BJ (cell line): ENCODE measurements around the gene CPEB1. TPM values are rescaled to one million over a fixed set of nuclear protein-coding genes. Genes with fewer than 3 reads are reported as not detected.

Source experiments
- CTCF ChIA-PET: fragments of 350-600 bp; formaldehyde crosslinking; extraction: SDS; loops from one replicate; lab custom pipeline; 2021; ENCODE audit warnings: antibody characterized with exemption, inconsistent platforms; lab: Yijun Ruan, JAX
- POLR2A ChIA-PET: fragments of 300-600 bp; sonication (Branson Sonifier 250); formaldehyde crosslinking; extraction: SDS; loops from one replicate; lab custom pipeline; 2021; ENCODE audit warnings: antibody characterized with exemption; lab: Charles Lee
- DNase-seq: peaks from one replicate; pipeline ENCODE4 v3.0.0-alpha.2; 2011; ENCODE audit warnings: low read depth
- H3K27me3 ChIP-seq: 2 replicates; pipeline ENCODE4 v1.6.0; 2011; ENCODE audit warnings: low read length; ENCODE audit not compliant: control insufficient read depth, insufficient read depth
- H3K36me3 ChIP-seq: 2 replicates; pipeline ENCODE4 v1.5.1; 2011; ENCODE audit warnings: low read length; ENCODE audit not compliant: control insufficient read depth, insufficient read depth
- H3K4me3 ChIP-seq: 2 replicates; pipeline ENCODE4 v1.5.1; 2011; ENCODE audit warnings: low read depth, mild to moderate bottlenecking, control low read depth, low read length
- polyA plus RNA-seq: library from polyadenylated mRNA; depleted of rRNA; stranded (reverse); fragments of >200 nt; gene quantifications from 2 replicates; pipeline ENCODE4 v1.2.3, GENCODE V29; 2011
- TF ChIP-seq, protein P1 (sequence below): IDR thresholded peaks from 2 replicates; pipeline ENCODE4 v1.5.1; 2011; ENCODE audit warnings: low read depth, mild to moderate bottlenecking, control low read depth, inconsistent platforms, low read length, moderate library complexity; ENCODE audit not compliant: insufficient read depth

CPEB1 gene
- polyA plus RNA-seq, 1 experiment, result 4.1 TPM

DNA sequence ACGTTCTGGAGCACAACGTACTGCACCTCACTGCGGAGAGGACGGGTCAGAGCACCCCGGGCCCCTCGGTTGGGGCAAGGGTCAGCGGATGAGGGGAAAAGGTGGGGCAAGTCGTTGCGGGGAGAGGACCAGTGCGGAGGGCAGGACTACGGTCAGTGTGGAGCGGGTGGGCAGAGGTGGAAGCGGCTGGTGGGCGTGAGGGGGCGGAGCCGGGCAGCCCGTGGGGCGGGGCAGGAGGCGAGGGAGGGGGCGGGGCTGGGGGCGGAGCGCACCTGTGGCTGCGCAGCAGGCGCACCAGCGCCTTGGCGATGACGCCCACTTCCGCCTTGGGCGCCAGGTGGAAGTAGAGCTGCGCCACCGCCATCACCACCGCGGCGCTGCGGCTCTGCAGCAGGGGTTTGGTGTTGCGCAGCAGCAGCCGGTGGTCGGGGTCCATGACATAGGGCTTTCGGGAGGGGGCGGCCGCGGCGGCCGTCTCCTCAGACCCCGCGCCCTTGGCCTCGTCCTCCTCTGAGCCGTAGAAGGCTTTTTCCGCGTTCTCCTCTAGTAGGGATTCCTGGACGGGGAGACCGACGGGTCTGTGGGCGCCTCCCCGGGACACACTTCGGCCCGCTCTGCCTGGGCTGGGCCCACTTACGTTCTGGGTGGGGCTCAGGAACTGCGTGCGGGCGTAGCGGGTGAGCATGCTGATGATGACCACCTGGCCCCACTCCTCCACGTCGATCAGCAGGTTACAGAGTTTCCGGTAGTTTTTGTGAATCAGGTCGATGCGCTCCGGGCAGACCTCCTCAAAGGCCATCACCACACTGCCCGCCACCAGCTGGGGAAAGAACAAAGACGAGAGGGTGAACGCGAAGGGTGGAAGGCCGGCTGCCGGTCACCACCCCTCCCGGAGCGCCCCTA lies 33.3 kb upstream of the CPEB1 start:
- peaks cover 8% of the 10 kb centered on the region for H3K27me3 ChIP-seq
- no peak overlapping the region for H3K4me3 ChIP-seq
- DNase-seq, result no peak
- no peaks in the 10 kb centered on the region for H3K36me3 ChIP-seq
- POLR2A ChIA-PET, result no interaction called here
- TF ChIP-seq, protein P1, sequence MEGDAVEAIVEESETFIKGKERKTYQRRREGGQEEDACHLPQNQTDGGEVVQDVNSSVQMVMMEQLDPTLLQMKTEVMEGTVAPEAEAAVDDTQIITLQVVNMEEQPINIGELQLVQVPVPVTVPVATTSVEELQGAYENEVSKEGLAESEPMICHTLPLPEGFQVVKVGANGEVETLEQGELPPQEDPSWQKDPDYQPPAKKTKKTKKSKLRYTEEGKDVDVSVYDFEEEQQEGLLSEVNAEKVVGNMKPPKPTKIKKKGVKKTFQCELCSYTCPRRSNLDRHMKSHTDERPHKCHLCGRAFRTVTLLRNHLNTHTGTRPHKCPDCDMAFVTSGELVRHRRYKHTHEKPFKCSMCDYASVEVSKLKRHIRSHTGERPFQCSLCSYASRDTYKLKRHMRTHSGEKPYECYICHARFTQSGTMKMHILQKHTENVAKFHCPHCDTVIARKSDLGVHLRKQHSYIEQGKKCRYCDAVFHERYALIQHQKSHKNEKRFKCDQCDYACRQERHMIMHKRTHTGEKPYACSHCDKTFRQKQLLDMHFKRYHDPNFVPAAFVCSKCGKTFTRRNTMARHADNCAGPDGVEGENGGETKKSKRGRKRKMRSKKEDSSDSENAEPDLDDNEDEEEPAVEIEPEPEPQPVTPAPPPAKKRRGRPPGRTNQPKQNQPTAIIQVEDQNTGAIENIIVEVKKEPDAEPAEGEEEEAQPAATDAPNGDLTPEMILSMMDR, result no peak
- CTCF ChIA-PET, result interaction anchor here (0.5 kb wide), 1 partner anchor 37 kb away, joined by 4 read pairs; no protein-coding TSS in a partner anchor

DNA sequence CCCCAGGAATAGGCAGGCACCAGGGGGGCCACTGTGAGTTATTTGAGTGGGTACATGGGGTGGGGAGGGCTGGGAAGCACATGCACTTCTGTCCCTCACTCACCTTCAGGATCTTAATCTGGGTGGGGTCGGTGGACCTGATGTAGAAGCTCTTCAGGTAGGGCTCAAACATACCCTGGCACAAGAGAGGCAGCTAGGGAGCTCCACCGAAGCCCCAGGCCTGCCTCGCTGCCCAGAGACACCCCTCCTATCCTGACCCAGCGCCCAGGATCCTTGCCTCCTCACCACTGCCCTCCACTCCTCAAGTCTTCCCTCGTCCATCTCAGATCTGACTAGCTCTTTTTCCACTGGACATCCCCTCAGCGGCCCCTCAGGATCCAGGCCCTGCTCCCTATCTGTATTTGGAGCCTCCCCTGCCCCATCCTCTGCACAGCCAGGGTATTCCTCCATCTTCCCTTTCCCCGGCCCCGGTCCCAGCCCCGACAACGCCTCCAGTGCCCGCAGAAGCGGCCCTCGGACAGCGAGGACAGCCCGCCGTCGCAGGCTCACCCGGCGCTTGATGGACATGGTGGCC lies 32.5 kb upstream of the CPEB1 start:
- H3K36me3 ChIP-seq, result no peaks in the 10 kb centered on the region
- DNase-seq, result no peak
- ChIA-PET POLR2A (interaction anchor here (0.6 kb wide), 1 partner anchor 757 kb away, joined by 10 read pairs; no protein-coding TSS in a partner anchor), CTCF (interaction anchor here (0.5 kb wide), 1 partner anchor 36 kb away, joined by 4 read pairs; no protein-coding TSS in a partner anchor)
- TF ChIP-seq, protein P1, result no peak
- peaks cover 8% of the 10 kb centered on the region for H3K27me3 ChIP-seq
- H3K4me3 ChIP-seq, result no peak overlapping the region

DNA sequence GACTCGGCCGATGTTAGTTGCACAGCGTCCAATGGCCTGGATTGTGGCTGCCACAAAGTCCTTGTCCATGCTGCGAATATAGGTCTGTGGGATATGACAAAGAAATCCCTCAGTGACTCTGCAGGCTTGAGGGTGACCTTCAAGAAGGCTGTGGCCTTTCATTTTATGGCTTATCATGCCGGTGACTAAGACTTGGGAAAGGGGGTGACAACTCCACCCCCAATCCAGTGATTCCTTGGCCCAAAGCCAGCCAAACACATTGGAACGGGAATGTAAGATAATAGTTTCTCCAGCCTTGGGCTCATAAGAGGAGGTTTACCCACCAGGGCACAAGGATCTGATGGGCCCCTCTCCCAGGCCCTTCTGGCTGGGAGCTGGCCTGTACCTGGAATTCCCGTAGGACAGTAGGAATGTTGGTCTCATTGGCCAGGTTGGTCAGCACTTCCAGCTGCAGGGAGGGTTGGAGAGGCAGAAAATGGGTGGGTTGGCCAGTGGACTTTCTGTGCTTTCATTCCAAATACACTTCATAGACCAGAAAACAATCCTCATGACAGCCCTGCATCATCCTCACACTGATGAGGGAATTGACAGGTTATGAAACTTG lies 30.7 kb upstream of the CPEB1 start:
- ChIA-PET CTCF (no interaction called here), POLR2A (no interaction called here)
- H3K4me3 ChIP-seq, result no peak overlapping the region
- TF ChIP-seq, protein P1, result no peak
- peaks cover 8% of the 10 kb centered on the region for H3K27me3 ChIP-seq
- no peak for DNase-seq
- H3K36me3 ChIP-seq, result no peaks in the 10 kb centered on the region

DNA sequence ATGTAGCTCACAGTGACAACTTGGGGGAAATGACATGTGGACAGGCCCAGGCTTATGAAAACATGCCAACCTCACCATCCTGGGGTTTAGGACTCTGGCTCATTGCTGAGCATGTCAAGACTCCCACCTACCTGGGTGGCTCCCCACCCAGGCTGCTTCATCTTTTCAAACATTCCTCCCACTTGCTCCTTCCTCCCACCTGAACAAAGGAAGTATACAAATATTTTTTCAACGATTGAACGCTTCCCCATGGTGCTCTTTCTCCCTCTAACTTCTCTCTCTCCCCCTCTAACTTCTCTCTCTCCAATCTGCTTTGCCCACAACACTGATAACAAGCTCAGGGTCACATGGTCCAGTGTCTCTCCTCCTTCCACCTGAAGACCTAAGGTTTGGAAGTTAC lies 27.7 kb upstream of the CPEB1 start:
- no peak overlapping the region for H3K4me3 ChIP-seq
- TF ChIP-seq, protein P1, result no peak
- no peaks in the 10 kb centered on the region; the same call in 1 of the 2 replicates for H3K27me3 ChIP-seq
- POLR2A ChIA-PET, result no interaction called here
- no peaks in the 10 kb centered on the region for H3K36me3 ChIP-seq
- CTCF ChIA-PET, result no interaction called here
- no peak for DNase-seq

DNA sequence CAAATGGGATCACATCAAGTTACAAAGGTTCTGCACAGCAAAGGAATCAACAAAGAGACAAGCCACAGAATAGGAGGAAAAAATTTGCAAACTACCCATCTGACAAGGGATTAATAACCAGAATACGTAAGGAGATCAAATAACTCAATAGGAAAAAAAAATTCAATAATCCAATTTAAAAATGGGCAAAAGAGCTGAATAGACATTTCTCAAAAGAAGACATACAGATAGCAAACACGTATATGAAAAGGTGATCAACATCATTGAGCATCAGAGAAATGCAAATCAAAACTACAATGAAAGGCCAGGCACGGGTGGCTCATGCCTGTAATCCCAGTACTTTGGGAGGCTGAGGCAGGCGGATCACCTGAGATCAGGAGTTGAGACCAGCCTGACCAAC lies 23.5 kb upstream of the CPEB1 start:
- Histone ChIP-seq H3K36me3 (no peaks in the 10 kb centered on the region), H3K27me3 (no peaks in the 10 kb centered on the region), H3K4me3 (no peak overlapping the region)
- CTCF ChIA-PET, result no interaction called here
- TF ChIP-seq, protein P1, result no peak
- POLR2A ChIA-PET, result no interaction called here
- no peak for DNase-seq
